ENCODE measurements around the gene TMEM235.

Gene TMEM235

DNA sequence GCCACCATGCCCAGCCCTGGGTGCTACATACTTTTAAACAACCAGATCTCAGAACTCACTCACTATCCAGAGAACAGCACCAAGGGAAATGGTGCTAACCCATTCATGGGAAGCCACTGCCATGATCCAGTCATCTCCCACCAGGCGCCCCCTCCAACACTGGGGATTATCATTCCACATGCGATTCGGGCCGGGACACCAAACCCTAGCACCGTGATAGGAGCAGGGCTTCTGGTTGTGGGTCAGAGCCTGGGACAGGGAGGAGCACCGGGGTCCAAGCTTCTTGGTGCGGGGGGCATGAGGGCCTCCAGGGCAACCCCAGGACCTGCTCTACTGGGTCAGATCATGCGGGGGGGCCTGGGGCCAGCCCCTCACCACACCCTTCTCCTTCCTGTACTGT lies 4.5 kb downstream of the TMEM235 start:
- ChIA-PET POLR2A (interaction anchor here (0.6 kb wide), 1 partner anchor 118 kb away, joined by 3 read pairs; no protein-coding TSS in a partner anchor), CTCF (interaction anchor here (0.9 to 1.3 kb wide), 3 partner anchors 14 to 186 kb away, joined by 3 read pairs; no protein-coding TSS in a partner anchor)
- TF ChIP-seq, protein P1, sequence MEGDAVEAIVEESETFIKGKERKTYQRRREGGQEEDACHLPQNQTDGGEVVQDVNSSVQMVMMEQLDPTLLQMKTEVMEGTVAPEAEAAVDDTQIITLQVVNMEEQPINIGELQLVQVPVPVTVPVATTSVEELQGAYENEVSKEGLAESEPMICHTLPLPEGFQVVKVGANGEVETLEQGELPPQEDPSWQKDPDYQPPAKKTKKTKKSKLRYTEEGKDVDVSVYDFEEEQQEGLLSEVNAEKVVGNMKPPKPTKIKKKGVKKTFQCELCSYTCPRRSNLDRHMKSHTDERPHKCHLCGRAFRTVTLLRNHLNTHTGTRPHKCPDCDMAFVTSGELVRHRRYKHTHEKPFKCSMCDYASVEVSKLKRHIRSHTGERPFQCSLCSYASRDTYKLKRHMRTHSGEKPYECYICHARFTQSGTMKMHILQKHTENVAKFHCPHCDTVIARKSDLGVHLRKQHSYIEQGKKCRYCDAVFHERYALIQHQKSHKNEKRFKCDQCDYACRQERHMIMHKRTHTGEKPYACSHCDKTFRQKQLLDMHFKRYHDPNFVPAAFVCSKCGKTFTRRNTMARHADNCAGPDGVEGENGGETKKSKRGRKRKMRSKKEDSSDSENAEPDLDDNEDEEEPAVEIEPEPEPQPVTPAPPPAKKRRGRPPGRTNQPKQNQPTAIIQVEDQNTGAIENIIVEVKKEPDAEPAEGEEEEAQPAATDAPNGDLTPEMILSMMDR (IDR thresholded peaks at IDR 0.05; ENCODE audit: control extremely low read depth, extremely low read depth, low read depth, missing control alignments): no peak
- DNase-seq (ENCODE audit: extremely low spot score): no peak

DNA sequence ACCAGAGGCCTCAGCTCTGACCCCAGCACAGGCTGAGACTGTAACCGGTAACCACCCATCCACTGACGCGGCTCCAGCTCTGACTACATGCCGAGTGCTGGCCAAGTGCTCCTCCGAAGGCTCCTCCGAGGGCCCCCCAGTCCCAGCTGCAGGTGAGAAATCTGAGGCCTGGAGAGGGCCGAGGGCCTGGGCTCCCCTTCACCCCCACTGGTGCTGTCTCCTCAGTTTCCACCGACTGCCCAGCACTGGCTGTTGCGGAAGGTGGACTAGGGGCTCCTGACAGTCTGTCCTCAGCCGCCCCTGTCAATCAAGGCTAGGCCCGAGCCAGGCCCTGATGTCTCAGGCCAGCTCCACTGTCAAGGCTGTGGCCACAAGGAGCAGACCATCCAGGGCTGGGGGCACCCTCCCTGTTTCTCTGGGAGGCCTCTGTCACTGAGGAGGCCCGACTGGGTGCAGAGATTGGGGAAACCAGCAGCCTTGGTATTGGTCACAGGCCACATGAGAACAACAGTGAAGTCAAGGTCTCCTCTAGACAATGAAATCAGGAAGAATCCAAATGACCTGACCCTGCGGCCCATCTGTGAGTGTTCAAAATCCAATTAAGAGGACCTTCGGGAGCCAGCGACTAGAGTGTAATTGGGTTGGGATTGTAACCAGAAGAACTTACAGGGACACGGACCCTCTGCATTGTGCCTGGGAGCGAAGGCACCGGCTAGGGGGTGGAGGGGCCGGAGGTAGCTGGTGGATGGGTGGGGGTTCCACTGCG lies 5.1 kb downstream of the TMEM235 start:
- CTCF ChIA-PET: interaction anchor here (0.9 to 4.6 kb wide), 6 partner anchors 13 to 186 kb away, joined by 3 to 37 read pairs (median 3); no protein-coding TSS in a partner anchor
- POLR2A ChIA-PET: no interaction called here
- TF ChIP-seq, protein P1 (IDR thresholded peaks at IDR 0.05; ENCODE audit: control extremely low read depth, extremely low read depth, low read depth, missing control alignments): no peak
- DNase-seq (ENCODE audit: extremely low spot score): no peak

DNA sequence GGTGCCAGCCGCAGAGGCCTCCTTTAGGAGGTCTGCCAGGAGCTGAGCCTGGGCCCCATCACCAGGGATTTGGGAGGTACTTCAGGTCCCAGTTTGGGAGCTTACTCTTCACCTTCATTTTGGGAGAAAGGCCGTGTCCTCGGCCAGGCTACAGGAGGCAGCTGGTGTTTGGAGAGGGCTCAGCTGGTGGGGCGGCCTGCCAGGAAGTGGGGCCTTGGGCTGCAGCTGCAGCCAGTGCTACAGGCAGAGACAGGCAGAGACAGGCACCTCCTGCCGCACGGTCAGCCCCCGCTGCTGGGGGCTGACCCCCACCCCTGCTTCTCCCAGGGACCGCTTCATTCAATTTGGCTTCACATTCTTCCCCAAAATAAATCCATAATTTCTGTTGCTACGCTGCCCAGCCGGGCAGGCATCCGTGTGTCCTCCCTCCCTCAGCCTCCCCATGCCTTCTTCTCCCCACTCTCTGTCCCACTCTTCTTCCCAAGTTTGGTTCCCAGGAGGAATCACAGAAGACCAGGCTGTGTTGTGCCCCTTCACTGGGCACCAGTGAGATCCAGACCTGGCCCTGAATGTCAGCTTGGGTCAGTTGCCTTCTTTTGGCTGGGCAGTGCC lies 6.1 kb downstream of the TMEM235 start:
- CTCF ChIA-PET: interaction anchor here (0.9 to 4.6 kb wide), 4 partner anchors 11 to 185 kb away, joined by 3 to 37 read pairs (median 4); no protein-coding TSS in a partner anchor

DNA sequence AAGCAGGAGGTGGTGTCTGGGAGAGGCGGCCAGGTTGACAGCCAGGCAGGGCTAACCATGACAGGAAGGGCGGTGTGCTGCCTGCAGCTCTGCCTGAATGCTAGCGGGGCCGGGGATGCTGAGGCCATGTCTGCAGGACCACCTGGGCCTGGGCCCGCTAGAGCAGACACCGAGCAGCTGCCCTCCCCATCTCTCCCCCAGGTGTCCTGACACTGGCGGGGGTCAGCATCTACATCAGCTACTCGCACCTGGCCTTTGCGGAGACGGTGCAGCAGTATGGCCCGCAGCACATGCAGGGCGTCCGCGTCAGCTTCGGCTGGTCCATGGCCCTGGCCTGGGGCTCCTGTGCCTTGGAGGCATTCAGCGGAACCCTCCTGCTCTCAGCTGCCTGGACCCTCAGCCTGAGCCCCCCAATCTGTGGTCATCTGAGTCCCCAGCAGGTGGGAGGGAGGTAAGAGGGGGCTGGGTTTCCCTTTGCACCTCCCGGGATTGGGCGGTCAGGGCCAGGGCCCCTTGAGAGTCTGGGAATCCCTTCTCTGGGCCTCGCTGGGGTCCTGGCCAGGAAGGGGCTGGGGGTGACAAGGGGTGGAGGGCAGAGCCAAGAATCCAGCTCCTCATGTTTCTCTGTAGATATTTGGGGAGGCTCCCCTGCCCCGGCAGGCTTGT lies 7.5 kb downstream of the TMEM235 start:
- POLR2A ChIA-PET: no interaction called here
- DNase-seq (ENCODE audit: extremely low spot score): no peak
- TF ChIP-seq, protein P1 (IDR thresholded peaks at IDR 0.05; ENCODE audit: control extremely low read depth, extremely low read depth, low read depth, missing control alignments): no peak
- CTCF ChIA-PET: interaction anchor here (1.3 to 4.6 kb wide), 2 partner anchors 12 kb away, joined by 4 to 37 read pairs; no protein-coding TSS in a partner anchor

More for the DNA sequence above, 6.1 kb downstream of the TMEM235 start:
- TF ChIP-seq, protein P1 (IDR thresholded peaks at IDR 0.05; ENCODE audit: control extremely low read depth, extremely low read depth, low read depth, missing control alignments): no peak
- POLR2A ChIA-PET: no interaction called here
- no peak for DNase-seq (ENCODE audit: extremely low spot score)

DNA sequence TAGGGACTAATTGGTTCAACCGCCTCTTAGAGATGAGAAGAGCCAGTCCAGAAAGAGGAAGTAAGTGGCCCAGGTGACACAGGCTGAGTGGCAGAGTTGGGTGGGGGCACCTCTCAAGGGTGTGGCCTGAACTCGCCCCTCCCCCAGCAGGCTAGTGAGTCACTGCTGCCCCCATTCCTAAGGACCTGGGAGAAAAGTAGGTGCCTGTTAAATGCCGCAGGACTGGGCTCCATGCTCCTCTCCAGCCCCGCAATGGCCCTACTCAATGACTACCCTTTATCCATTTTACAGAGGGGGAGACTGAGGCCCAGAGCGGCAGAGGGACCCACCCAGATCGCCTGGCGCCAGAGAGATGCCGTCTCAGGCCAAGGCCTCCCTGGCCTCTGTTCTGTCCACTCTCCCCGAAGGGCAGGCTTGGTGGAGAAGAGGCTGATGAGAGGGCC lies 8.1 kb downstream of the TMEM235 start:
- POLR2A ChIA-PET: no interaction called here

More for the DNA sequence above, 8.1 kb downstream of the TMEM235 start:
- CTCF ChIA-PET: interaction anchor here (4.6 kb wide), 1 partner anchor 12 kb away, joined by 37 read pairs; no protein-coding TSS in a partner anchor
- DNase-seq (ENCODE audit: extremely low spot score): no peak
- TF ChIP-seq, protein P1 (IDR thresholded peaks at IDR 0.05; ENCODE audit: control extremely low read depth, extremely low read depth, low read depth, missing control alignments): no peak

All from GM10248 (cell line).